ENCODE results near the gene ACLY.

ACLY gene

GRCh38 chr17:41918314-41919164, at the start of gene ACLY:
Gene ACLY, minus strand, starts transcription at chr17:41918951. Its CDS starts 5,078 bp downstream, at chr17:41913873.
- peak; percentile 96 for DNase-seq

GRCh38 chr17:41967921-41968578, 49.3 kb upstream of the ACLY start:
- DNase-seq: no peak

- no peak for DNase-seq
These were observed 48.6 kb upstream of the ACLY start for GRCh38 chr17:41967141-41967920.

GRCh38 chr17:41966463-41967140, 47.9 kb upstream of the ACLY start, which contains the start of gene CNP:
Gene CNP, plus strand, starts transcription at chr17:41966795. Its CDS starts 90 bp downstream, at chr17:41966885.
- DNase-seq: peak; percentile 93

- peak; percentile 69 for DNase-seq
These were observed 47.1 kb upstream of the ACLY start for GRCh38 chr17:41965694-41966462.

GRCh38 chr17:41962768-41963434, 44.1 kb upstream of the ACLY start:
- peak; percentile 74 for DNase-seq

- DNase-seq: no peak
These were observed 43.4 kb upstream of the ACLY start for GRCh38 chr17:41962111-41962510.

GRCh38 chr17:41959336-41960095, 40.8 kb upstream of the ACLY start:
- no peak for DNase-seq

GRCh38 chr17:41959030-41959335, 40.2 kb upstream of the ACLY start:
- no peak for DNase-seq

- DNase-seq: no peak
These were observed 39.2 kb upstream of the ACLY start for GRCh38 chr17:41957869-41958439.

- no peak for DNase-seq
These were observed 38.5 kb upstream of the ACLY start for GRCh38 chr17:41957031-41957868.

- no peak for DNase-seq
These were observed 37.8 kb upstream of the ACLY start for GRCh38 chr17:41956522-41956921.

GRCh38 chr17:41948762-41949460, 30.2 kb upstream of the ACLY start:
- DNase-seq: no peak

GRCh38 chr17:41944943-41945342, 26.2 kb upstream of the ACLY start:
- no peak for DNase-seq

- no peak for DNase-seq
These were observed 24.7 kb upstream of the ACLY start for GRCh38 chr17:41943492-41943891.

GRCh38 chr17:41942626-41943373, 24.0 kb upstream of the ACLY start:
- DNase-seq: no peak

- no peak for DNase-seq
These were observed 22.4 kb upstream of the ACLY start for GRCh38 chr17:41941168-41941567.

GRCh38 chr17:41939693-41940090, 20.9 kb upstream of the ACLY start:
- no peak for DNase-seq

Data from activated T-cell treated with anti-CD3 and anti-CD28 coated beads, Interleukin-2, amount 50 U/mL, for 1 hour (primary cell).